GM12878 (cell line): ENCODE measurements around the gene SLC35E2B. TPM values are rescaled to one million over a fixed set of nuclear protein-coding genes. Genes with fewer than 3 reads are reported as not detected.

Experiments
- ATAC-seq: fragments of 200-7000 bp; cut with Tn5 transposase; 3 replicates; pipeline ENCODE4 v1.9.1; 2020; ENCODE audit warnings: mild to moderate bottlenecking, moderate library complexity
- BruUV-seq: library from RNA; stranded (reverse); fragments of 400-500 nt; replicated peaks from 2 replicates; lab custom pipeline; 2021; lab: Mats Ljungman, UMichigan
- CTCF ChIA-PET: fragments of 300-600 bp; sonication (Branson Sonifier 250); formaldehyde crosslinking; extraction: SDS; loops from one replicate; lab custom pipeline; 2021; ENCODE audit warnings: inconsistent platforms; lab: Yijun Ruan, JAX
- POLR2A ChIA-PET: fragments of 350-600 bp; formaldehyde crosslinking; extraction: SDS; loops from one replicate; lab custom pipeline; 2021; ENCODE audit warnings: inconsistent platforms; lab: Charles Lee
- RAD21 ChIA-PET: fragments of 300-600 bp; sonication (Branson Sonifier 250); formaldehyde crosslinking; loops from one replicate; lab custom pipeline; 2023; ENCODE audit warnings: antibody characterized with exemption; ENCODE audit not compliant: unreplicated experiment; lab: Charles Lee
- SMC1A ChIA-PET: fragments of 300-600 bp; sonication (Branson Sonifier 250); formaldehyde crosslinking; loops from one replicate; lab custom pipeline; 2023; ENCODE audit not compliant: unreplicated experiment, uncharacterized antibody; lab: Charles Lee
- DNase-seq: peaks from one replicate; pipeline ENCODE4 v3.0.0-alpha.2; 2011; ENCODE audit warnings: low read depth, low spot score
- FAIRE-seq: peaks from 3 replicates; lab custom pipeline; 2011; peaks lifted over from hg19 to GRCh38; lab: Jason Lieb, UNC
- H2AFZ ChIP-seq: 2 replicates; pipeline ENCODE4 v1.6.0; 2011; ENCODE audit warnings: low read depth, low read length, control low read depth; ENCODE audit not compliant: control insufficient read depth
- H3K27ac ChIP-seq: 2 replicates; pipeline ENCODE4 v1.5.1; 2011; ENCODE audit warnings: control low read depth; ENCODE audit not compliant: control insufficient read depth, insufficient read depth
- H3K27me3 ChIP-seq, 2 experiments: replicated peaks in 1 of 2; 2 replicates each; pipeline versions ENCODE4 v1.6.0 to v1.6.1; 2011; ENCODE audit warnings: low read length in 1 of 2; ENCODE audit not compliant: control insufficient read depth in 2 of 2, insufficient read depth in 2 of 2
- H3K36me3 ChIP-seq, 2 experiments: 2 replicates each; pipeline ENCODE4 v1.5.1; 2011; ENCODE audit warnings: low read length in 1 of 2; ENCODE audit not compliant: control insufficient read depth in 2 of 2, insufficient read depth in 2 of 2
- H3K4me1 ChIP-seq: 2 replicates; pipeline ENCODE4 v1.6.1; 2011; ENCODE audit warnings: mild to moderate bottlenecking, low read length, moderate library complexity, mixed read lengths; ENCODE audit not compliant: control insufficient read depth, insufficient read depth
- H3K4me2 ChIP-seq: 2 replicates; pipeline ENCODE4 v1.6.0; 2011; ENCODE audit warnings: control low read depth; ENCODE audit not compliant: control insufficient read depth, insufficient read depth
- H3K4me3 ChIP-seq: fragments of 200-600 bp; sonication (generic); 2 replicates; pipeline ENCODE4 v1.5.1; 2016
- H3K79me2 ChIP-seq: 2 replicates; pipeline ENCODE4 v1.6.0; 2011; ENCODE audit warnings: low read length; ENCODE audit not compliant: control insufficient read depth, insufficient read depth
- H3K9ac ChIP-seq: 2 replicates; pipeline ENCODE4 v1.8.0; 2011; ENCODE audit warnings: low read length, control low read depth, mixed read lengths; ENCODE audit not compliant: control insufficient read depth, insufficient read depth
- H3K9me3 ChIP-seq: replicated peaks from 3 replicates; pipeline ENCODE4 v1.5.1; 2011; ENCODE audit warnings: mild to moderate bottlenecking, low read length; ENCODE audit not compliant: control insufficient read depth, insufficient read depth
- H4K20me1 ChIP-seq: 2 replicates; pipeline ENCODE4 v1.6.0; 2011; ENCODE audit not compliant: control insufficient read depth, insufficient read depth
- BRCA1 ChIP-seq: IDR thresholded peaks from 2 replicates; pipeline ENCODE4 v1.6.1; 2011; ENCODE audit warnings: low read depth, low read length, improper control_type of control experiment
- CBFB ChIP-seq: IDR thresholded peaks from 2 replicates; pipeline ENCODE4 v1.6.1; 2016; ENCODE audit warnings: antibody characterized with exemption, low read depth
- CTCF ChIP-seq, 3 experiments: IDR thresholded peaks in 2 of 3; conservative IDR thresholded peaks in 1 of 3; 2 replicates each; pipeline ENCODE4 v1.5.1; 2011; ENCODE audit warnings: low read depth in 3 of 3, low read length in 3 of 3, mild to moderate bottlenecking in 3 of 3, control low read depth in 2 of 3, moderate library complexity in 2 of 3, inconsistent platforms in 1 of 3, mixed read lengths in 1 of 3; ENCODE audit not compliant: control insufficient read depth in 2 of 3, insufficient read depth in 1 of 3; ENCODE audit errors: extremely low read depth in 1 of 3
- EED ChIP-seq: sonication (generic); IDR thresholded peaks from 2 replicates; pipeline ENCODE4 v1.6.1; 2016; ENCODE audit warnings: antibody characterized with exemption, low read depth
- JUNB ChIP-seq: IDR thresholded peaks from 2 replicates; pipeline ENCODE4 v1.6.1; 2016; ENCODE audit warnings: antibody characterized with exemption, mild to moderate bottlenecking
- POLR2AphosphoS2 ChIP-seq: IDR thresholded peaks from 2 replicates; pipeline ENCODE4 v1.6.1; 2011; ENCODE audit warnings: low read depth, mild to moderate bottlenecking, low read length, improper control_type of control experiment, moderate library complexity
- PRDM15 ChIP-seq: fragments of 450-650 bp; formaldehyde crosslinking; IDR thresholded peaks from 2 replicates; pipeline ENCODE4 v1.4.0; 2020; ENCODE audit warnings: mild to moderate bottlenecking, moderate library complexity
- RAD21 ChIP-seq: IDR thresholded peaks from 2 replicates; pipeline ENCODE4 v1.6.1; 2011; ENCODE audit warnings: mild to moderate bottlenecking, low read depth, low read length, moderate library complexity; ENCODE audit not compliant: insufficient read depth
- RCOR1 ChIP-seq: conservative IDR thresholded peaks from 2 replicates; pipeline ENCODE4 v1.6.1; 2012; ENCODE audit warnings: low read depth, low read length, improper control_type of control experiment
- RUNX3 ChIP-seq: IDR thresholded peaks from 2 replicates; pipeline ENCODE4 v1.6.1; 2012; ENCODE audit warnings: low read length, inconsistent platforms
- SMC3 ChIP-seq: IDR thresholded peaks from 2 replicates; pipeline ENCODE4 v1.6.1; 2011; ENCODE audit warnings: low read length, improper control_type of control experiment, borderline replicate concordance
- WGBS: methylation state at CpG from one replicate; pipeline ENCODE4 v1.1.6; 2016; ENCODE audit warnings: low lambda C conversion rate; ENCODE audit not compliant: insufficient replicate concordance, insufficient coverage; ENCODE audit errors: missing lambda C conversion rate; 5-methylcytosine and 5-hydroxymethylcytosine counted together
- in situ Hi-C: fragments of 300-500 bp; cut with MboI; formaldehyde crosslinking; loops from 9 replicates; pipeline ENCODE4 v1.14.3; 2018; ENCODE audit warnings: mixed read lengths
- intact Hi-C: fragments of 100-400 bp; cut with micrococcal nuclease; formaldehyde crosslinking; loops from one replicate; pipeline ENCODE4 v1.14.2; 2022; ENCODE audit not compliant: unreplicated experiment
- polyA plus RNA-seq, 11 experiments: library from polyadenylated mRNA; depleted of rRNA in 4 of 11; unstranded in 6 of 11; stranded (reverse) in 5 of 11; fragments of >200 nt; fragmentation: Nextera tagmentation in 4 of 11; fragmentation: Illumina TruSeq in 1 of 11; extraction: Ambion mirVana in 4 of 11; extraction: Trizol in 1 of 11; gene quantifications; 1 replicate in 1 of 11; 2 replicates in 10 of 11; pipeline versions ENCODE4 v1.2.1 to v1.2.3, GENCODE V29; 2011 to 2016; ENCODE audit warnings: inconsistent platforms in 2 of 11, missing spikeins in 2 of 11, low read depth in 1 of 11
- total RNA-seq, 4 experiments: library from RNA; depleted of rRNA in 3 of 4; stranded (reverse); fragments of >200 nt in 3 of 4; fragmentation: Illumina TruSeq in 1 of 4; extraction: Trizol in 1 of 4; gene quantifications; 2 replicates each; pipeline versions ENCODE4 v1.2.1 to v1.2.3, GENCODE V29; 2013 to 2021

SLC35E2B gene
- total and polyA plus RNA-seq, 10 of the 15 experiments (the other 5 are each of a cell fraction or from before 2014, with no cell fraction given): 2.6 to 36.7 (median 18.6) TPM

DNA sequence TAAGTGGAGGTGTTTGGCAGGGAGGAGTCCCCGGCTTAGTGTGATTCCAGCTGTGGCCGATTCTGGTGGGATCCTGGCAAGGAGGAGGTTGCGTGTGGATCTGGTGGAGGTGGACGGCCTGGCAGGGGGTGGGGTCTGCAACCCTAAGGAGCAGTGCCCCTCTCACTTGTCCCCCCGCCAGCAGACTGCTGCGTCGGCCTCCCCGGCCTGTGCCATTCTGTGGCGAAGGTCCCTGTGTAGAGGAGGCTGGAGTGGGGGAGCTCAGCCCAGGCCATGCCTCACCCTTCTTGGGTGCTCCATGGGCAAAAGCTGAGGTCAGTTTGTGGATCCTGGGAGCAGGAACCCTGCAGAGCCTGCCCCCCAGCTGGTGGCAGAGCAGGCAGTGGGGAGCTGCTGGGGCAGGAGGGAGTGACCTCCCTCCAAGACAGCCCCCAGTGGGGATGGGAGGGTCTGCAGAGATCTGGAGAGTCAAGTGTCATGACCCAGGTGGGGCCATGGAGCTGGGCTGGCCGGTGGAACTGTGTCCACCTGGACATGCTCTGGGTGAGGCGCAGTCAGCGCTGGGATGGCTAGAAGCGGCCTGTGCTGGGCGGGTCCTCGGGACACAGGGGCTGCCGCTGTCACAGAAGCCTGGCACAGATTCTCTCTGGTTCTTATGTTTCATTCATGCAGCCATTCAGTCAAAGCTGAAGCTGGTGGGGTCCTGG, 72.0 kb downstream of the SLC35E2B start:
- H2AFZ ChIP-seq: no peak overlapping the region
- SMC1A ChIA-PET: no interaction called here
- intact Hi-C loops: no loop called here
- H3K27ac ChIP-seq: no peak overlapping the region
- H3K79me2 ChIP-seq: no peaks in the 10 kb centered on the region; the same call in 1 of the 2 replicates
- POLR2A ChIA-PET: no interaction called here
- FAIRE-seq: no peak
- WGBS: 77% methylated on average over 16 of the region's 16 CpGs
- DNase-seq: no peak
- H3K4me3 ChIP-seq: no peak overlapping the region
- in situ Hi-C loops: no loop called here
- no peaks in the 10 kb centered on the region for H3K36me3 ChIP-seq
- H3K9me3 ChIP-seq: no peaks in the 10 kb centered on the region
- no peaks in the 10 kb centered on the region for H4K20me1 ChIP-seq
- H3K9ac ChIP-seq: no peak overlapping the region
- H3K4me2 ChIP-seq: no peak overlapping the region
- BruUV-seq: no TSS peak
- RAD21 ChIA-PET: no interaction called here
- peaks cover 7% of the 10 kb centered on the region; the same call in 1 of the 2 replicates for H3K4me1 ChIP-seq
- no peak for TF ChIP-seq RCOR1
- TF ChIP-seq, all 136 proteins: peak for 0
- CTCF ChIA-PET: no interaction called here
- no peak for ATAC-seq
- H3K27me3 ChIP-seq: no peaks in the 10 kb centered on the region; a peak in 1 of 4 replicates

DNA sequence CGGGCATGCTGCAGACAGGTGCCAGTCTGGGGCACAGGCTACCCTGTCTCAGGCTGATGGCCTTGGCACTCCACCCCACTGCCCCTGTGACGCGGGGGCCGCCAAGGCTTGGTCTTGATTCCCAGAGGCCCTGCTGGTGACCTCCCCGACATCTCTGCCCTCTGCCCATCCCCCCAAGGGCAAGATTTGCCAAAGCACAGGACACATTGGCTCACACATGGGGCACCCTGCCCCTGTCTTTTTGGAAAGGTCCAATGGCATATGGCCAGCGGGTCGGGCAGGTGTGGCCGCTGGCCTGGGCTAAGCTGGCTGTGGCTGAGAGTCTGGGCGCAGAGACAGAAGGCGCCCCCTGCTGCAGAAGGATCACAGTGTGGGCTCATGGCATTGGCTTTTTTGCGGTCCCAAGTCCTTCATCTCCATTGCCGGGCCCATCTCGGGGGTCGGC, 72.7 kb downstream of the SLC35E2B start:
- 76% methylated on average over 14 of the region's 14 CpGs for WGBS
- peaks cover 7% of the 10 kb centered on the region; the same call in 1 of the 2 replicates for H3K4me1 ChIP-seq
- no TSS peak for BruUV-seq
- FAIRE-seq (no peak), ATAC-seq (no peak), DNase-seq (no peak)
- ChIA-PET CTCF (no interaction called here), RAD21 (no interaction called here), POLR2A (no interaction called here), SMC1A (no interaction called here)
- intact Hi-C loops (loop anchor here (5.0 kb wide), 1 partner anchor 48 kb away; the partner anchor contains the start of gene SSU72), in situ Hi-C loops (no loop called here)
- H3K4me2 ChIP-seq: no peak overlapping the region
- H3K9ac ChIP-seq: no peak overlapping the region
- no peaks in the 10 kb centered on the region; a peak in 1 of 4 replicates for H3K27me3 ChIP-seq
- no peaks in the 10 kb centered on the region; the same call in 1 of the 2 replicates for H3K79me2 ChIP-seq
- no peak overlapping the region for H3K4me3 ChIP-seq
- no peaks in the 10 kb centered on the region for H3K9me3 ChIP-seq
- H3K36me3 ChIP-seq: no peaks in the 10 kb centered on the region
- H2AFZ ChIP-seq: no peak overlapping the region
- no peaks in the 10 kb centered on the region for H4K20me1 ChIP-seq
- no peak overlapping the region for H3K27ac ChIP-seq
- 0 out of 2 replicates have a peak, but pooled peaks have one; percentile 27 for TF ChIP-seq RAD21
- no peak for TF ChIP-seq JUNB
- TF ChIP-seq RUNX3: no peak
- TF ChIP-seq PRDM15 (CRISPR knock-in tag): no peak
- no peak for TF ChIP-seq POLR2AphosphoS2
- no peak for TF ChIP-seq BRCA1
- TF ChIP-seq SMC3: peak; percentile 15; the same call in 1 of the 2 replicates
- TF ChIP-seq EED: no peak
- TF ChIP-seq CTCF (IDR thresholded peaks at IDR 0.05 in 2 of 3, conservative IDR thresholded peaks at IDR 0.05 in 1 of 3; ENCODE audit: control insufficient read depth in 2 of 3, extremely low read depth in 1 of 3, insufficient read depth in 1 of 3, low read depth in 3 of 3, low read length in 3 of 3): peak; percentile 20 to 37 (median 29); a peak in 4 of 6 replicates
- no peak for TF ChIP-seq CBFB
